Measurements from ENCODE around the gene KCNMA1. TPM values are rescaled to one million over a fixed set of nuclear protein-coding genes. Genes with fewer than 3 reads are reported as not detected.

KCNMA1 gene
- total RNA-seq, 1 experiment from 2014 or later: 0.49 TPM

DNA sequence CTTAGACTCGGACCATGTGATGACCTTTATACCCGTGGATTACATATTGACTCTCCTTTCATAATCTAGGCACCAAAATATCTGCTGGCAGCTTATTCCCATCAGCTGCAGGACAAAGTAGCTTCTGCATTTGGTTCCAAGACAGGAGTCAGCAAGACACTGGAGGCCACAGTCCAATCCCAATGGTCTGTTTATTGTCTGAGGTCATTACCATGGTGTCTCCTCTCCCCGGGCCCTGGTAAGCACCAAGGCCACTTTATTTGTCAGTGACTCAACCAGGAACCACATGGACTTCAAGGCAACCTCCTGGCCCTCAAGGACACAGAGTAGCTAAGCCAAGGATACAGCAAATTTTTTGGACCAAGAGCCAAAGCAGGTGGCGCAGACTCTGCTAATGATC lies 36.1 kb downstream of the KCNMA1 start:
- ChIA-PET POLR2A (no interaction called here), RAD21 (ENCODE audit: low non-redundant PET in 1 of 2, low total read pairs in 2 of 2, uncharacterized antibody in 2 of 2, unreplicated experiment in 2 of 2) (no interaction called here), CTCF (no interaction called here)
- Histone ChIP-seq H3K36me3 (ENCODE audit: control insufficient read depth in 1 of 2, insufficient read depth in 2 of 2, low read length in 2 of 2) (no peaks in the 10 kb centered on the region), H3K27me3 (ENCODE audit: insufficient read depth, low read length) (no peaks in the 10 kb centered on the region), H4K20me1 (ENCODE audit: insufficient read depth) (no peaks in the 10 kb centered on the region), H3K9me3 (ENCODE audit: control insufficient read depth in 1 of 2, insufficient read depth in 1 of 2, low read depth in 1 of 2, low read length in 2 of 2) (no peaks in the 10 kb centered on the region), H2AFZ (ENCODE audit: low read depth, low read length, poor library complexity, severe bottlenecking) (no peak overlapping the region), H3K9me2 (ENCODE audit: insufficient read depth) (no peaks in the 10 kb centered on the region), H3K27ac (ENCODE audit: low read depth, low read length) (no peak overlapping the region), H3K79me2 (ENCODE audit: insufficient read depth, low read length) (no peaks in the 10 kb centered on the region), H3K9ac (ENCODE audit: low read length) (no peak overlapping the region), H3K4me1 (ENCODE audit: control insufficient read depth in 1 of 2, insufficient read depth in 2 of 2, low read length in 2 of 2) (peaks cover 0 to 29% of the 10 kb centered on the region in 2 experiments; a peak in 2 of 4 replicates), H3K4me2 (ENCODE audit: low read length) (no peak overlapping the region), H3K4me3 (replicated peaks in 1 of 2; ENCODE audit: low read depth in 1 of 2, low read length in 2 of 2) (no peak overlapping the region)
- TF ChIP-seq TCF7L2 (IDR thresholded peaks at IDR 0.05; ENCODE audit: borderline replicate concordance, extremely low read depth, insufficient read depth, insufficient read length): peak; percentile 65
- TF ChIP-seq REST (IDR thresholded peaks at IDR 0.05; ENCODE audit: low read depth): no peak
- no peak for ATAC-seq
- no TSS peak for BruUV-seq (replicated peaks)
- DNase-seq (ENCODE audit: low read depth, low spot score): no peak
- intact Hi-C loops (cut with micrococcal nuclease): no loop called here

GRCh38 chr10:77600640-77601039 lies 37.0 kb downstream of the KCNMA1 start:
- BruUV-seq (replicated peaks): no TSS peak
- ATAC-seq (no peak), DNase-seq (ENCODE audit: low read depth, low spot score) (no peak)
- H3K4me3 ChIP-seq (replicated peaks in 1 of 2; ENCODE audit: low read depth in 1 of 2, low read length in 2 of 2): no peak overlapping the region
- ChIA-PET POLR2A (no interaction called here), CTCF (no interaction called here), RAD21 (ENCODE audit: low non-redundant PET in 1 of 2, low total read pairs in 2 of 2, uncharacterized antibody in 2 of 2, unreplicated experiment in 2 of 2) (no interaction called here)
- H3K4me1 ChIP-seq (ENCODE audit: control insufficient read depth in 1 of 2, insufficient read depth in 2 of 2, low read length in 2 of 2): peaks cover 0 to 29% of the 10 kb centered on the region in 2 experiments; a peak in 2 of 4 replicates
- intact Hi-C loops (cut with micrococcal nuclease): no loop called here
- H4K20me1 ChIP-seq (ENCODE audit: insufficient read depth): no peaks in the 10 kb centered on the region
- H3K27ac ChIP-seq (ENCODE audit: low read depth, low read length): no peak overlapping the region
- TF ChIP-seq ELF1 (IDR thresholded peaks at IDR 0.05; ENCODE audit: borderline replicate concordance, low read depth) (no peak), TCF7L2 (IDR thresholded peaks at IDR 0.05; ENCODE audit: borderline replicate concordance, extremely low read depth, insufficient read depth, insufficient read length) (no peak), SIN3A (IDR thresholded peaks at IDR 0.05; ENCODE audit: low read depth) (no peak), MAX (IDR thresholded peaks at IDR 0.05) (no peak), ZFX (IDR thresholded peaks at IDR 0.05) (no peak), EZH2phosphoT487 (IDR thresholded peaks at IDR 0.05; ENCODE audit: borderline replicate concordance) (no peak), ZNF274 (IDR thresholded peaks at IDR 0.05; ENCODE audit: low read depth, low read length) (no peak), EZH2 (IDR thresholded peaks at IDR 0.05) (no peak), EGR1 (IDR thresholded peaks at IDR 0.05; ENCODE audit: low read depth) (no peak), POLR2A (IDR thresholded peaks at IDR 0.05; ENCODE audit: borderline replicate concordance, extremely low read depth, insufficient read depth, insufficient read length) (no peak), FOSL1 (IDR thresholded peaks at IDR 0.05; ENCODE audit: low read depth) (no peak)
- TF ChIP-seq, protein P1, sequence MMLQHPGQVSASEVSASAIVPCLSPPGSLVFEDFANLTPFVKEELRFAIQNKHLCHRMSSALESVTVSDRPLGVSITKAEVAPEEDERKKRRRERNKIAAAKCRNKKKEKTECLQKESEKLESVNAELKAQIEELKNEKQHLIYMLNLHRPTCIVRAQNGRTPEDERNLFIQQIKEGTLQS (IDR thresholded peaks at IDR 0.05): no peak
- no peaks in the 10 kb centered on the region for H3K9me2 ChIP-seq (ENCODE audit: insufficient read depth)
- H2AFZ ChIP-seq (ENCODE audit: low read depth, low read length, poor library complexity, severe bottlenecking): no peak overlapping the region
- no peaks in the 10 kb centered on the region for H3K36me3 ChIP-seq (ENCODE audit: control insufficient read depth in 1 of 2, insufficient read depth in 2 of 2, low read length in 2 of 2)
- H3K9ac ChIP-seq (ENCODE audit: low read length): no peak overlapping the region
- H3K79me2 ChIP-seq (ENCODE audit: insufficient read depth, low read length): no peaks in the 10 kb centered on the region
- H3K27me3 ChIP-seq (ENCODE audit: insufficient read depth, low read length): no peaks in the 10 kb centered on the region
- no peak overlapping the region for H3K4me2 ChIP-seq (ENCODE audit: low read length)
- no peaks in the 10 kb centered on the region for H3K9me3 ChIP-seq (ENCODE audit: control insufficient read depth in 1 of 2, insufficient read depth in 1 of 2, low read depth in 1 of 2, low read length in 2 of 2)

Data from HCT116 (cell line).